Measurements from ENCODE around the gene CLEC12A.
A peak's percentile ranks its signal among the peaks of the same experiment; 100 is the strongest.

CLEC12A gene

DNA sequence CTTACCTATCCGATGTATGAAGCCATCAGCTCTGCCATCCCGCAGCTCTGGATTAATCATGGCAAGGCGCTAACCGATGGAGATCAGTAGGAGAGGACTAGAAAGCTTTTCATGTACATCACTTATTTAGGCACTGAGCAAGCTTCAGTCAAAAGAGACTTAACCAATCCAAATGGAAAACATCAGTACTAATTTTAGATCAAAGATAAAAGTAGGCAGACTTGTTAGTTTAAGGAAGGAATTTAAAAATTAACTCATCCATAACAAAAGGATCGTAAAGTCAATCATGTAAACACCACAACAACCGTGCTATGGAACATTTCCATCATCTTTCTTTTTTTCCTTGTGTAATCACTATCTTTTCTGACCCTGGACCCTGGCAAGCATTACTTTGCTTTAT, 38.9 kb upstream of the CLEC12A start, which contains the start of gene CLEC2A:
CLEC2A (minus strand) TSS at position 101 of the 400 bp plus-strand sequence; CDS start at position 60, 41 bp downstream.
- Mint-ChIP-seq H3K4me1 (peaks cover 15% of the 10 kb centered on the region), H3K36me3 (ENCODE audit: low read depth) (no peaks in the 10 kb centered on the region), H3K9me3 (no peaks in the 10 kb centered on the region), H3K27ac (peak within 1 kb of the TSS in 2 of 3 experiments; percentile 49 to 59), H3K27me3 (ENCODE audit: low read depth) (no peaks in the 10 kb centered on the region), H3K4me3 (no peak within 1 kb of the TSS)
- TF ChIP-seq, protein P1, sequence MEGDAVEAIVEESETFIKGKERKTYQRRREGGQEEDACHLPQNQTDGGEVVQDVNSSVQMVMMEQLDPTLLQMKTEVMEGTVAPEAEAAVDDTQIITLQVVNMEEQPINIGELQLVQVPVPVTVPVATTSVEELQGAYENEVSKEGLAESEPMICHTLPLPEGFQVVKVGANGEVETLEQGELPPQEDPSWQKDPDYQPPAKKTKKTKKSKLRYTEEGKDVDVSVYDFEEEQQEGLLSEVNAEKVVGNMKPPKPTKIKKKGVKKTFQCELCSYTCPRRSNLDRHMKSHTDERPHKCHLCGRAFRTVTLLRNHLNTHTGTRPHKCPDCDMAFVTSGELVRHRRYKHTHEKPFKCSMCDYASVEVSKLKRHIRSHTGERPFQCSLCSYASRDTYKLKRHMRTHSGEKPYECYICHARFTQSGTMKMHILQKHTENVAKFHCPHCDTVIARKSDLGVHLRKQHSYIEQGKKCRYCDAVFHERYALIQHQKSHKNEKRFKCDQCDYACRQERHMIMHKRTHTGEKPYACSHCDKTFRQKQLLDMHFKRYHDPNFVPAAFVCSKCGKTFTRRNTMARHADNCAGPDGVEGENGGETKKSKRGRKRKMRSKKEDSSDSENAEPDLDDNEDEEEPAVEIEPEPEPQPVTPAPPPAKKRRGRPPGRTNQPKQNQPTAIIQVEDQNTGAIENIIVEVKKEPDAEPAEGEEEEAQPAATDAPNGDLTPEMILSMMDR (IDR thresholded peaks at IDR 0.05; ENCODE audit: unreplicated experiment in 3 of 3), result no peak

DNA sequence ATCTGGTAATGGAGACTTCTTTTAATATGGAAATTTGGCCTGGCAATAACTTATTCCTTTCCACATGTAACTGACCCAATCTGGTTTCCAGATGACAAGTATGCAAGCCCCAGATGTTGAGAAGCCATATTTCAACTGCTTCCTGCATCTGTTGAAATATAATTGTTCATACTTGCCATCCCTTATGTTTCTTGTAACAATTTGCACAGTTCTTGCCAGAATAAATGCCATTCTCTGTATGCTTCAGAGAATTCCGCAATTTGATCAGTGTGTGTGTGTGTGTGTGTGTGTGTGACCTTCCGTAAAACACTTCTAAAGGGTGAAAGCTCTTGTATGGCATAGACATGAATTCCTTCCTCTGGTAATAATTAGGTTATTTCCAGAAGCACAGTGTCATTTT, 37.3 kb upstream of the CLEC12A start:
- Mint-ChIP-seq H3K4me3 (no peak overlapping the region), H3K27me3 (ENCODE audit: low read depth) (no peaks in the 10 kb centered on the region), H3K27ac (peak overlapping the region in 1 of 3 experiments; percentile 2), H3K4me1 (peaks cover 15% of the 10 kb centered on the region), H3K36me3 (ENCODE audit: low read depth) (no peaks in the 10 kb centered on the region), H3K9me3 (no peaks in the 10 kb centered on the region)
- TF ChIP-seq, protein P1 (IDR thresholded peaks at IDR 0.05; ENCODE audit: unreplicated experiment in 3 of 3), result no peak

DNA sequence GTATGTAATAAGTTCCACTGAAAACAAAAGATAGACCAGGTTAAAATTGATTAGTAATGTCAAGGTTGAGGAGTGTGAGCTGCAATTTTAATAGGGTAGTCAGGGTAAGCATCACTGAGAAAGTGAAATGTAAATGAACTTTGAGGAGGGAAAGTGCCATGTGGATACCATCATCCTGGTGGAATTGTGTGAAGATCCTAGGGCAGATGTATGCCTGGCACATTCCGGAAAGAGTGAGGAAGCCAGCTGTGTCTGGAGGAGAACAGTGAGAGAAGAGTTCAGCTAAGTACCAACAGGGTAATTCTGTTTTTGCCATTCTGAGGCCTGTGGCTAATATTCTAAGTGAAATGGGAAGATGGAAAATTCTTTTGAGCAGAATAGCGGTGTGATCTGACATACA, 36.2 kb upstream of the CLEC12A start:
- Mint-ChIP-seq H3K9me3 (no peaks in the 10 kb centered on the region), H3K36me3 (ENCODE audit: low read depth) (no peaks in the 10 kb centered on the region), H3K27me3 (ENCODE audit: low read depth) (no peaks in the 10 kb centered on the region), H3K4me3 (no peak overlapping the region), H3K27ac (no peak overlapping the region), H3K4me1 (peaks cover 15% of the 10 kb centered on the region)
- TF ChIP-seq, protein P1 (IDR thresholded peaks at IDR 0.05; ENCODE audit: unreplicated experiment in 3 of 3), result no peak

DNA sequence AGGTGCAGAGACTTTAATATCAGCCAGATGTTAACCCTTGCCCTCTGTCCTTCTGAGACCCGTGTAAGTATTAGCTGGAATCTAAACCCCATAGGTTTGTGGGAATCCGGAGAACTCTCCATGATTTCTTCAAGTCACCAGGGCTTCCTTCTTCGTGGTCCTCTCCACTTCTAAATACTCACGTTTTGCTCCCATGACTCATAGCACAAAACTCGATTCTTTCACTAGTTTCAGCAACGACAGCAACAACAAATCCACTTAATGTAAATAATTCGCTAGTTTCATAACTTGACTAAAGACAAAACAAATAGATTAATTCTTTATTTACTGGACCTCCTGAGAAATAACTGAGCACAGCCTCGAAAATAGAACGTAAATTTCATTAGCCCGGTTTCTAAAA, 34.6 kb upstream of the CLEC12A start:
- Mint-ChIP-seq H3K4me3 (no peak overlapping the region), H3K4me1 (peaks cover 13% of the 10 kb centered on the region), H3K36me3 (ENCODE audit: low read depth) (no peaks in the 10 kb centered on the region), H3K27ac (peak overlapping the region in 1 of 3 experiments; percentile 37), H3K27me3 (ENCODE audit: low read depth) (peaks cover 3% of the 10 kb centered on the region), H3K9me3 (no peaks in the 10 kb centered on the region)
- TF ChIP-seq, protein P1 (IDR thresholded peaks at IDR 0.05; ENCODE audit: unreplicated experiment in 3 of 3), result no peak

DNA sequence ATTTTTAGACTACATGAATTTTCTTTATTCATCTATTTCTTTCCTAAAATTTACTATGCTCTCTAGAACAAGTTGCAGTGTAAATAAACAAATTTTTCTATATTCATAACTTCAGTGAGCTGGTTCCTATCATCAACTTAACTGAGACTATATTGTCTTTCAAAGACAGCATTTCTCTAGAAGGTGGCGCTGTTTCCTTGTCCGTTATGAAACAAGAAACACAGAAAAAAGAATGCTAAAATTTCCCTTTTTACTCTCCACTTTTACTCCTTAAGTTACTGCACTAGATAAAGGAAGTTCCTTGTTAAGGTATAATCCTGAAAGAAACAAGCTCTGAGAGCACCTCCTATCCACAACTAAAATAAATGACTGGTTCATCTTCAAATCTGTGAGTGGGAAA, 30.8 kb upstream of the CLEC12A start:
- H3K9me3 Mint-ChIP-seq, result no peaks in the 10 kb centered on the region
- H3K36me3 Mint-ChIP-seq (ENCODE audit: low read depth), result no peaks in the 10 kb centered on the region
- no peak overlapping the region for H3K27ac Mint-ChIP-seq
- no peak overlapping the region for H3K4me3 Mint-ChIP-seq
- TF ChIP-seq, protein P1 (IDR thresholded peaks at IDR 0.05; ENCODE audit: unreplicated experiment in 3 of 3), result peak in 2 of 3 experiments; percentile 11 to 39
- no peaks in the 10 kb centered on the region for H3K4me1 Mint-ChIP-seq
- peaks cover 3% of the 10 kb centered on the region for H3K27me3 Mint-ChIP-seq (ENCODE audit: low read depth)

DNA sequence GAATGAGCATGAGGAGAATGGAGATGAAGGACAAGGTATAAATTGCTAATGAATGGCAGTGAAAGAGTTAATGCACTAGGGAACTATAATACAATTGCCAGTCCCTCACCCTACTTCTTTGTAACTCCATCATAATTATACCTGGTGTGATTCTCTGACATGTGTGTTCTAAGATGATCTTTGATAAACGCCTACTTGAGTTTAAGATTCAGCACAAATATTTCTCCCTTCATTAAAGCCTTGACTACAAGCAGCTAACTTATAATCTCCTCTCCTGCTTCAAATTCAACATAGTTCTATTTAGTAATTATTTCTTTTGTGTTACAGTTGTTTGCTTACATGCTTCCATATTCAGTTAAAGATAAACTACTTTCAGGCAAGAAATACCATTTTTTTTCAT, 29.4 kb upstream of the CLEC12A start:
- H3K4me1 Mint-ChIP-seq, result no peaks in the 10 kb centered on the region
- H3K36me3 Mint-ChIP-seq (ENCODE audit: low read depth), result no peaks in the 10 kb centered on the region
- no peak overlapping the region for H3K4me3 Mint-ChIP-seq
- H3K27me3 Mint-ChIP-seq (ENCODE audit: low read depth), result peaks cover 3% of the 10 kb centered on the region
- no peak overlapping the region for H3K27ac Mint-ChIP-seq
- H3K9me3 Mint-ChIP-seq, result no peaks in the 10 kb centered on the region
- TF ChIP-seq, protein P1 (IDR thresholded peaks at IDR 0.05; ENCODE audit: unreplicated experiment in 3 of 3), result no peak
